ENCODE data around the gene DOK4. TPM values are rescaled to one million over a fixed set of nuclear protein-coding genes. Genes with fewer than 3 reads are reported as not detected.

Gene DOK4
- total RNA-seq, 4 donors from 2014 or later, result 3.6 to 12.8 (median 7.3) TPM

DNA sequence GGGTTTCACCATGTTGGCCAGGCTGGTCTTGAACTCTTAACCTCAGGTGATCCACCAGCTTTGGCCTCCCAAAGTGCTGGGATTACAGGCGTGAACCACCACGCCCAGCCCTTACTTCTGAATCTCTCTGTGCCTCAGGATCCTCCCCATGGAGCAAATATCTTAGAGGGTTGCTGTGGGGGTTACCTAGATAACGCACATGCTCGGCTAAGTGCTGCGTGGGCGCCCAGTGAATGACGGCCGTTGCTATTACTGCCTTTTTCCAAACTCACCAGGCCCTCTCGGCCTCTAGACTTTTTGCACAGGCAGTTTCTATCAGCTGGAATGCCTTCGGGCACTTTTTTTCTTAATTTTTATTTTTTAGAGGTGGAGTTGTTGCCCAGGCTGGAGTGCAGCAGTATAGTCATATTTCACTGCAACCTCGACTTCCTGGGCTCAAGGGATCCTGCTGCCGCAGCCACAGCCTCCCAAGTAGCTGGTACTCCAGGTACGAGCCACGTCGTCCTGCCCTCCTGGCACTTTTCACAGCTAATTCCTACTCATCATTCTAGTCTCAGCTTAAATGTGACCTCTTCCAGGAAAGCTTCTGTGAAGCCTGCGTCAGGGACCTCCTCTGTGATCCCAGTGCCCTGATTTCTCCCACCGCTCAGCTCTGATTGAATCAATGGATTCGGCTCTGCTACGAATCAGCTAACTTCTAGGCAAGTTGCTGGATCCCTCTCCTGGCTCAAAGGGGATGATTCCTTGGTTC, 41.5 kb upstream of the DOK4 start:
- TF ChIP-seq, protein P1, sequence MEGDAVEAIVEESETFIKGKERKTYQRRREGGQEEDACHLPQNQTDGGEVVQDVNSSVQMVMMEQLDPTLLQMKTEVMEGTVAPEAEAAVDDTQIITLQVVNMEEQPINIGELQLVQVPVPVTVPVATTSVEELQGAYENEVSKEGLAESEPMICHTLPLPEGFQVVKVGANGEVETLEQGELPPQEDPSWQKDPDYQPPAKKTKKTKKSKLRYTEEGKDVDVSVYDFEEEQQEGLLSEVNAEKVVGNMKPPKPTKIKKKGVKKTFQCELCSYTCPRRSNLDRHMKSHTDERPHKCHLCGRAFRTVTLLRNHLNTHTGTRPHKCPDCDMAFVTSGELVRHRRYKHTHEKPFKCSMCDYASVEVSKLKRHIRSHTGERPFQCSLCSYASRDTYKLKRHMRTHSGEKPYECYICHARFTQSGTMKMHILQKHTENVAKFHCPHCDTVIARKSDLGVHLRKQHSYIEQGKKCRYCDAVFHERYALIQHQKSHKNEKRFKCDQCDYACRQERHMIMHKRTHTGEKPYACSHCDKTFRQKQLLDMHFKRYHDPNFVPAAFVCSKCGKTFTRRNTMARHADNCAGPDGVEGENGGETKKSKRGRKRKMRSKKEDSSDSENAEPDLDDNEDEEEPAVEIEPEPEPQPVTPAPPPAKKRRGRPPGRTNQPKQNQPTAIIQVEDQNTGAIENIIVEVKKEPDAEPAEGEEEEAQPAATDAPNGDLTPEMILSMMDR (IDR thresholded peaks at IDR 0.05; ENCODE audit: low read depth), result no peak

DNA sequence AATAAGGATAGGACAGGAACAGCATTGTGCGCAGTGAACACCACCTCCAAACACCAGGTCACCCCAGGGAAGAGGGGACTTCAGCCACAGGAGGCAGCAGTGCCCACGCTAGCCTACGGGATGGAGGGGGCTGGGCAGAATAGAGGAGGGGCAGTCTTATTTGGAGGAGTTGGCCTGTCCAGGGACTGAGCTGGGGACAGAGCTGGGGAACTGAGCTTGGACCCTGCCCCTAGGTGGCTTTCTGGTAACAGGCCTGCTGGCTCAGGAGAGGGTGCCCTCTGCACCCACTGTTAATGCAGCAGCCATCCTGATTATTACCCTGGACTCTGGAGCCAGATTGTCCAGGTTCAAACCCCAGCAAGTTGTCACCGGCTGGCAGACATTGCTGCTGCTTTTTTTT, 40.7 kb upstream of the DOK4 start:
- TF ChIP-seq, protein P1 (IDR thresholded peaks at IDR 0.05; ENCODE audit: low read depth), result no peak

DNA sequence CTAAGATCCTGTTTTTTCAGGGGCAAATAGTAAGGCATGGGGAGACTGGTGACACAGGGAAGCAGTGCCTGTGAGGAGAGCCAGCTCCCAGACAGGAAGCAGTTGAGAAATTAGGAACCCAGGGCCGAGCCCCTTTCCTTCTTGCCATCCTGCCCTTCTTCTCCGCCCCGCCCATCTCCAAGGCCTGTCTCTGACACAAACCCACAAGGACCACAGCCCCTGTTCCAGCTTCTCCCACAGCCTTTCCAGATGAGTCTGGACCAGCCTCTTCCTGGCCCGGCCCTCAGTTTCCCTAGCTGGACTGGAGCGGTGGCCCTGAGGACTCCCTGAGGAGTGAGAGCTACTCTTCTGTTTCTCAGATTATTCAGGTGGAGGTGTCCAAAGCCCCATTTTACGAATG, 40.2 kb upstream of the DOK4 start:
- TF ChIP-seq, protein P1 (IDR thresholded peaks at IDR 0.05; ENCODE audit: low read depth), result no peak

DNA sequence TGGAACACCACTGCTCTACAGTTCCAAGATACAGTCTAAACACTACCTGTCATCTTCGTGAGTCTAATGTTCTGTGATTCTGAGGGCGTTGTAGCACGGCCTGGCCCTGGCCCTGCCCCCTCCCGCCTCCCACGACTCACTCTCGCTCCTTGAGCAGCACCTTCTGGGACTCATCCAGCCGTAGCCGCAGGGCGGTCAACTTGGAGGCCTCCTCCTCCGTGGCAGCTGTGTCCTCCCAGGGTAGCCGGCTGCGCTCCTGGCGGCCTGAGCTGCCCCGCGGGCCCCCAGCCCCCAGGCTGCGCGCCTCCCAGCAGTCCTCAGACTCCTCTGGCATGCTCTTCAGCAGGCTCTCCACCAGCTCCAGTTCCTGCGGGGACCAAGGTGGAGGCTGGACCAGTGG, 39.5 kb upstream of the DOK4 start:
- TF ChIP-seq, protein P1 (IDR thresholded peaks at IDR 0.05; ENCODE audit: low read depth), result no peak

DNA sequence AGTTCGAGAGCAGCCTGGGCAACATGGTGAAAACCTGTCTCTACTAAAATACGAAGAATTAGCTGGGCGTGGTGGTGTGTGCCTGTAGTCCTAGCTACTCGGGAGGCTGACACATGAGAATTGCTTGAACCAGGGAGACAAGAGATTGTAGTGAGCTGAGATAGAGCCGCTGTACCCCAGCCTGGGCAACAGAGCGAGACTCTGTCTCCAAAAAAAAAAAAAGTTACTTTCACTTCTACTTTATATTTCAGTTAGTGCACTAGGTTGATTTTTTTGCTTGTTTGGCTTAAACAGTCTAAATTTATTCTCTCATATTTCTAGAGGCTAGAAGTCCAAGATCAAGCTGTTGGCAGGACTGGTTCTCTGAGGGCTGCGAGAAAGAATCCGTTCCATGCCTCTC, 36.7 kb upstream of the DOK4 start:
- TF ChIP-seq, protein P1 (IDR thresholded peaks at IDR 0.05; ENCODE audit: low read depth), result no peak

DNA sequence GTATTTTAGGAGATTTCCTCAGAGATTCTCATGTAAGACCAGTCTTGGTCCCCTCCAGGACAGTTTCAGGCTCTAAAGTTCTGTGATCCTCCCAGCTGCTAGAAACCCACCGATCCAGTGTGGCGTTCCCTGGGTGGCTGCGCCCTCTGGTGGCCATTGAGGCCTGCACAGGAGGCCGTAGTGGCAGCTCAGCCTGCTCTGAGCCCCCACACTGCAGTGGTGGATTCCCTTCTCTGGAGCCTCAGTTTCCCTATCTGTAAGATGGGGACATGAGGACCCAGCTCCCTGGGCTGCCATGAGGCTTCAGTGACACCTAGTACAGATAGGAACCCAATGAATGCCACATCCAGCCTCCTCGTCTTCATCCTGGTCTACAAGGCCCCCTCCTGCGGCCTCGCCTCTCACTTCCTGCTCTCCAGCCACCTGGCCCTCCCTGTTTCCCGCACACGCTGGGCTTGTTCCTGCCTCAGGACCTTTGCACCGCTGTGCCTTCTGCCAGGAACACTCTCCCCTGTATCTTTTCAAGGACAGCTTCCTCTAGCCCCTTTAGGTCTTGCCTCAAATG, 33.6 kb upstream of the DOK4 start:
- TF ChIP-seq, protein P1 (IDR thresholded peaks at IDR 0.05; ENCODE audit: low read depth), result no peak

DNA sequence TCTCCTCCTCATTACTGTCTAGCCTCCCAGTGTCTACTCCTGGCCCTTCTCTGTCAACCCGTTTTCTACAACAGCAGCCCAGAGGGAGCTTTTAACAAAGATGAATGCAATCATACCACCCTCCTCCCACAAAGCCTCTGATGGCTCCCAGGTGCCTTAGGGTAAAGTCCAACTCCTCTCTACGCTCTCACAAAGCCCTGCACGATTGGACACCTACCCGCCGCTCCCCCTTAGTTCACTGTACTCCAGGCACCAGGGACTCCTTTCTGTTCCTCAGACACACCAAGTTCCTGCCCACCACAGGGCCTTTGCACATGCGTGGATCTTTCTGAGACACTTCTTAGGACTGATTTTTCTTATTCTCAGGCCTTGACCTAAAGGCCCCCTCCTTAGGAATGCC, 32.6 kb upstream of the DOK4 start:
- TF ChIP-seq, protein P1 (IDR thresholded peaks at IDR 0.05; ENCODE audit: low read depth), result no peak
